GM18499 (cell line): ENCODE measurements around the gene BAG5.

ENCODE experiments used
- ATAC-seq: cut with Tn5 transposase; IDR thresholded peaks from one replicate; pipeline ENCODE4 v1.9.1; 2021; ENCODE audit warnings: moderate number of reproducible peaks; ENCODE audit not compliant: insufficient read depth, unreplicated experiment

Gene BAG5

GRCh38 chr14:103547941-103548462, 14.5 kb downstream of the BAG5 start:
- ATAC-seq = no peak

GRCh38 chr14:103547455-103547940, 15.0 kb downstream of the BAG5 start:
- ATAC-seq = no peak

- no peak for ATAC-seq
Observed at GRCh38 chr14:103546652-103547454, 15.6 kb downstream of the BAG5 start.

- ATAC-seq = no peak
Observed at GRCh38 chr14:103545915-103546651, 16.4 kb downstream of the BAG5 start.

GRCh38 chr14:103545219-103545914, 17.1 kb downstream of the BAG5 start:
- no peak for ATAC-seq

- no peak for ATAC-seq
Observed at GRCh38 chr14:103544388-103545218, 17.9 kb downstream of the BAG5 start.

GRCh38 chr14:103543721-103544387, 18.6 kb downstream of the BAG5 start:
- no peak for ATAC-seq

GRCh38 chr14:103543140-103543539, 19.3 kb downstream of the BAG5 start:
- ATAC-seq = no peak

- ATAC-seq = no peak
Observed at GRCh38 chr14:103542605-103543088, 19.8 kb downstream of the BAG5 start.

- ATAC-seq = no peak
Observed at GRCh38 chr14:103541709-103542604, 20.5 kb downstream of the BAG5 start.

GRCh38 chr14:103540821-103541708, 21.4 kb downstream of the BAG5 start:
- ATAC-seq = no peak

GRCh38 chr14:103539056-103539825, 23.2 kb downstream of the BAG5 start:
- no peak for ATAC-seq

- no peak for ATAC-seq
Observed at GRCh38 chr14:103538291-103539055, 24.0 kb downstream of the BAG5 start.

GRCh38 chr14:103537175-103537990, 25.1 kb downstream of the BAG5 start:
- no peak for ATAC-seq

GRCh38 chr14:103536693-103537092, 25.8 kb downstream of the BAG5 start:
- ATAC-seq = no peak
